NCI-H524 (cell line): ENCODE results near the gene GDI1.
"Not testable (repeated sequence)": the region's sequence is repeated elsewhere in the genome, so short reads cannot be mapped to it uniquely, and the experiment has no call there.

Source experiments
- DNase-seq, 2 experiments: peaks; one replicate each; lab custom pipeline; 2025; lab: John Stamatoyannopoulos, UW

Gene GDI1

GRCh38 chrX:154436983-154437752 is at the start of gene GDI1:
TSS of gene GDI1 (plus strand) at chrX:154437154. CDS start at chrX:154437255, 101 bp downstream.
- DNase-seq: peak; percentile 22 to 40

GRCh38 chrX:154388094-154388493 is 48.9 kb upstream of the GDI1 start:
- DNase-seq: not testable (repeated sequence)

GRCh38 chrX:154388649-154389048 is 48.3 kb upstream of the GDI1 start:
- not testable (repeated sequence) for DNase-seq

GRCh38 chrX:154389812-154390747 is 46.9 kb upstream of the GDI1 start:
- not testable (repeated sequence) for DNase-seq

- DNase-seq: not testable (repeated sequence)
These were observed 40.6 kb upstream of the GDI1 start for GRCh38 chrX:154396363-154396762.

- DNase-seq: peak in 1 of 2 experiments; percentile 53
These were observed 39.7 kb upstream of the GDI1 start for GRCh38 chrX:154396973-154397887.

- peak; percentile 96 to 98 for DNase-seq
These were observed 38.9 kb upstream of the GDI1 start, which contains the start of gene RPL10 for GRCh38 chrX:154397888-154398667. TSS of gene RPL10 (plus strand) at chrX:154398377. CDS start at chrX:154398520, 143 bp downstream.

GRCh38 chrX:154398668-154399526 is 38.1 kb upstream of the GDI1 start:
- DNase-seq: peak; percentile 61 to 87

- peak in 1 of 2 experiments; percentile 14 for DNase-seq
These were observed 37.2 kb upstream of the GDI1 start for GRCh38 chrX:154399527-154400368.

GRCh38 chrX:154400369-154400817 is 36.6 kb upstream of the GDI1 start:
- DNase-seq: not testable (repeated sequence)

- DNase-seq: peak in 1 of 2 experiments; percentile 34
These were observed 35.7 kb upstream of the GDI1 start for GRCh38 chrX:154401045-154401799.

GRCh38 chrX:154401918-154402621 is 34.9 kb upstream of the GDI1 start:
- no peak for DNase-seq

GRCh38 chrX:154402622-154403127 is 34.3 kb upstream of the GDI1 start:
- no peak for DNase-seq

GRCh38 chrX:154403192-154403591 is 33.8 kb upstream of the GDI1 start:
- DNase-seq: no peak

- no peak for DNase-seq
These were observed 33.1 kb upstream of the GDI1 start for GRCh38 chrX:154403858-154404257.

- no peak for DNase-seq
These were observed 32.2 kb upstream of the GDI1 start for GRCh38 chrX:154404625-154405192.
